ACHN (cell line): ENCODE data around the gene POU3F1.
A peak's percentile ranks its signal among the peaks of the same experiment; 100 is the strongest.

Experiments used
- DNase-seq: peaks from one replicate; pipeline ENCODE4 v3.0.0-alpha.2; 2015
- in situ Hi-C: cut with HindIII; loops from 2 replicates; pipeline ENCODE4 v1.10.0; 2017; ENCODE audit warnings: low sequenced_read_pairs, low pct_ligation_motif_present, low pct_unique_long_range_greater_than_20kb

POU3F1 gene

DNA sequence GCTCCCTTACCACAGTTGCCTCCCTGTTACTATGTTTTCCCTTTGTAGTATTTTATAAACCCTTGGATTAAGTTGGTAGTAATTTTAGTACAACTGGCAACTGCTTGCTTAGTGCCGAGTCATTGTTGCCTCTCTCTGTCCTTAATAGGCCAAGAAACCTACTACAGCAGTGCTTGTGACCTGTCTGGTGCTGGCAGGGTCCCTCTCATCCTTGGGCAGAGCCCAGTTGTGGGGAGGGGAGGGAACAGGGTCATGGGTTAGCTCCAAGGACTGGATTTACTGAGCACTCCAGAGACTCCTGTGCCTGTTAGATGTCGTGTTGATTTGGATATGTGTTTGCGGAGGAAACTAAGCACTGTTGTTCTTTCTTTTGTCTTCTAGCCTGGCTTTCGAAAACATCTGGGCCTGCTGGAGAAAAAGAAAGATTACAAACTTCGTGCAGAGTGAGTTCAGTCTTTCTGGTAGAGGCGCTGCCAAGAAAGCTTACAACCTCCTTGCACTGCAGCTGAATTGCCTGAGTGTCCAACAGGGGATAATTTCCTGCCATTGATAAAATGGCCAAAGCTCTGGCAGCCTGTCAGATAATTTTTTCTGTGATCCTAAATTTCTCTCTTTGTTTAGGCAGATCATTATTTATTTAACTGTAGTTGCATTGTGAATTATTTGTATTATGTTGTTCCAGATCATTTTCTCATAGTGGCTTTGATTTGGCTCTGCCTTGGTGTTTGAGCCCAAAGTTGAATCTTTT is 30.4 kb downstream of the POU3F1 start:
- no peak for DNase-seq
- in situ Hi-C loops, result no loop called here

- no peak for DNase-seq
- in situ Hi-C loops, result no loop called here
Observed at GRCh38 chr1:38014724-38015424, 31.7 kb downstream of the POU3F1 start.

DNA sequence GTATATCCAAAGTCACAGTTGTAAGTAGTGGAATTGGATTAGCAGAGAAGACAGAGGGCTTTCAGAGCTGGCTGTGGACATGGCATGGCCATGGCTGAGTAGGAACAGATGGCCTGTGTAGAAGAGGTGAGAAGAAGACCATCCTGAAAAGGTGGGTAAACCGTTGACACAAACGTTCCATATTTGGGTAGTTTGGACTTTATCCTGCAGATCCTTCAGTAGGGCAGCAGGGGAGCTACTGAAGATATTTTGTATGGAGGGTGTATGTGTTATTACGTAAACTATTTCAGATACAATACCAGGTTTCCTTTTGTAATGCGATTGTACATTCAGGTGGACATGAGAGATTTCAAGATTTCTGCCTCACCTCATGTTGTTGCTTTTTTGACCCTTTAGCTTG is 32.4 kb downstream of the POU3F1 start:
- in situ Hi-C loops, result no loop called here
- no peak for DNase-seq

DNA sequence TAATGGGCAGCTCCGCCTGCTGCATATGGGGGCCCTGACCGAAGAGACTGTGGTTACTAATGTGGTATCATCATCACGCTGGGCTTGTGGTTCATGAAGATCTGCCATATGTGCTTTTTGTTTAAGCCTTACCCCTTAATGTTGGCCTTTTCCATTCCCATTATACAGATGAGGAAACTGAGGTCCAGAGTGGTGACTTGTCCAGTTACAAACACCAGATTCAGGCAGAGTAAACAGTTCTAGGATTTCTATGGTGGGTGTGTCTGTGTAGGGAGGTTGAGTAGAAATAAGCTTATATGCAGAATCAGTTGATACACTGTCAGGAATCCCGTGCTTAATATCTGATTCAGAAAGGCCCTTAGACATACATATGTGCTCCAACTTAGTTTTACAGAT is 33.4 kb downstream of the POU3F1 start:
- no peak for DNase-seq
- in situ Hi-C loops, result no loop called here

- peak; percentile 99 for DNase-seq
- in situ Hi-C loops, result no loop called here
Observed at GRCh38 chr1:38012363-38013226, 34.0 kb downstream of the POU3F1 start, which contains the start of gene UTP11. Gene UTP11, plus strand, starts transcription at chr1:38012734. Its CDS starts 69 bp downstream, at chr1:38012803.

DNA sequence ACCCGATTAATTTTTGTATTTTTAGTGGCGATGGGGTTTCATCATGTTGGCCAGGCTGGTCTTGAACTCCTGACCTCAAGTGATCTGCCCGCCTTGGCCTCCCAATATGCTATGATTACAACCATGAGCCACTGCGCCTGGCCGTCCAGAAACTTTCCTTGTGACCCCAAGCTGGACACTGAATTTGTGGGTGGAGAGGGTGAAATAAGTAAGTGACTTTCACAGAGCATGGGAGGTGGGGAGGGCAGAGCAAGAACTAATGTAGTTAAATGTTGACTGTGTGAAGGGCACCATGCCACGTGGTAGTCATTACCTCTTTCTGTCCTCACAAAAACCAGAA is 36.8 kb downstream of the POU3F1 start:
- DNase-seq, result no peak
- in situ Hi-C loops, result no loop called here

DNA sequence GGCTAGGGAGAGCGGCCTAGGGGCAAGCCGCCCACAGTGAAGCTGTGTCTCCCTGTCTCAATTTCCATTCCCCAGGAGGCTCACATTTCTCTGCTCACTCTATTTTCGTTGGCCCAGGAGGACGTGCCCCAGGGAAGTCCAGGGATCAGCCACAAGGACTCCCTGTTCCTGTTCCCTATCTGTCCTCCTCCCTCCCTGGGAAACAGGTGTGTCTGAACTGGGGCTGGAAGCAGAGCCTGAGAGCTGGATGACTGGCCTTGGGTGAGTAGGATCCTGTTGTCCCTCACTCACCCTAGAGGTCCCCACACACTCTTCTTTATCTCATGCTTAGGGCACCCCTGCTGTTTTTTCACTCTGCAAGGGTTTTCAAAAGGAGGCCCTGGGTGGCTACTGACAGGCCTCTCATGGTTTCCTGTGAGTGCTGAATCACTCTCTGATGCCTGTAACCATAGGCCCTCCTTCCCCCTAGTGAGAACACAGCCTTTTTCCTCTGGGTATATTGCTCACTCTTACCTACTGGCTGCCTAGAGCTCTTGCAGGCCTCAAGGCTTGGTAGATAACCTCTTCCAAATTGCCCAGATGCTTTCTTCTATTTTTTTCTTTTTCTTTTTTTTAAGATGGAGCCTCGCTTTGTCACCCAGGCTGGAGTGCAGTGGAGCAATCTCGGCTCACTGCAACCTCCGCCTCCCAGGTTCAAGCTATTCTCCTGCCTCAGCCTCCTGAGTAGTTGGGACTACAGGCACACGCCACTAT is 37.3 kb downstream of the POU3F1 start:
- in situ Hi-C loops, result no loop called here
- DNase-seq, result no peak

- in situ Hi-C loops, result no loop called here
- DNase-seq, result no peak
Observed at GRCh38 chr1:38006008-38006828, 40.4 kb downstream of the POU3F1 start.

GRCh38 chr1:38005195-38006007 is 41.2 kb downstream of the POU3F1 start, which contains the start of gene FHL3:
Gene FHL3, minus strand, starts transcription at chr1:38005514. Its CDS starts 6,102 bp downstream, at chr1:37999412.
- in situ Hi-C loops, result no loop called here
- peak; percentile 60 for DNase-seq

DNA sequence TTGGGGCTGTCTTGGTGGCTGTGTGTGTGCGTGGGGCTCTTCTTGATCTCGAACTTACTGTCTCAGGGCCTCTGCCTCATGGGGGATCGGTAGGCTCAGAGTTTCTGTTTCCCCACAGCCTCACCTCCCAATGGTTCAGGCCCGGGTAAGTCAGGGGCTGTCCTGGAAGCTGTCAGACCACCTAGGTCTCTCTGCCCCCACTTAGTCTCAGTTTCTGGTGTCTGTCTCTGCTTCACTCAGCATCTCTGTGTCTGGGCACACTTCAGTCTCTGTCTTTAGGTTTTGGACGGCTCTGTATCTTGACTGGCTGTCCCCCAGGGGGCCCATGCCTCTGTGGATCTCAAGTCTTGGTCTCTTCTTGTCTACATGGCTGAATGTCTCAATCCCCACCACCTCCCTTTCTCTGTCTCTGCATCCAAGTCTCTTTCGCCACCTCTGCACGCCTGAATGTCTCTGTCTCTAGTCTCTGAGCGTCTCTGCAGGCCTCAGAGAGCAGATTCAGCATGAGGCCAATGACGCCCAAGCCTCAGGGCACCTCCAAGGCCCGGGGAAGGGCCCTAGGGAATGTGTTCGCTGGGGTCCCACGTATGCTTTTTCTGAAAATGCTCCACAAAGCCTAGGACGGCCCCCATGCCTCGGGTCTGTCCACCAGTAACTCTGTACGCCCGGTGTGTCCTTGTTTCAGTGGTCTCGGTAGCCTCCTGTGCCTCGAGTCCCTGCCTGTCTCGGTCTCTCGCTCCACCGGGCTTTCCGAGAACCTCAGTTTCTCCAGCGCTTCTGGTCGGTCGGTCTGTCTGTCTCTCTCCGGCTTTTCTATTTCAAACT is 42.1 kb downstream of the POU3F1 start:
- DNase-seq, result no peak
- in situ Hi-C loops, result no loop called here

DNA sequence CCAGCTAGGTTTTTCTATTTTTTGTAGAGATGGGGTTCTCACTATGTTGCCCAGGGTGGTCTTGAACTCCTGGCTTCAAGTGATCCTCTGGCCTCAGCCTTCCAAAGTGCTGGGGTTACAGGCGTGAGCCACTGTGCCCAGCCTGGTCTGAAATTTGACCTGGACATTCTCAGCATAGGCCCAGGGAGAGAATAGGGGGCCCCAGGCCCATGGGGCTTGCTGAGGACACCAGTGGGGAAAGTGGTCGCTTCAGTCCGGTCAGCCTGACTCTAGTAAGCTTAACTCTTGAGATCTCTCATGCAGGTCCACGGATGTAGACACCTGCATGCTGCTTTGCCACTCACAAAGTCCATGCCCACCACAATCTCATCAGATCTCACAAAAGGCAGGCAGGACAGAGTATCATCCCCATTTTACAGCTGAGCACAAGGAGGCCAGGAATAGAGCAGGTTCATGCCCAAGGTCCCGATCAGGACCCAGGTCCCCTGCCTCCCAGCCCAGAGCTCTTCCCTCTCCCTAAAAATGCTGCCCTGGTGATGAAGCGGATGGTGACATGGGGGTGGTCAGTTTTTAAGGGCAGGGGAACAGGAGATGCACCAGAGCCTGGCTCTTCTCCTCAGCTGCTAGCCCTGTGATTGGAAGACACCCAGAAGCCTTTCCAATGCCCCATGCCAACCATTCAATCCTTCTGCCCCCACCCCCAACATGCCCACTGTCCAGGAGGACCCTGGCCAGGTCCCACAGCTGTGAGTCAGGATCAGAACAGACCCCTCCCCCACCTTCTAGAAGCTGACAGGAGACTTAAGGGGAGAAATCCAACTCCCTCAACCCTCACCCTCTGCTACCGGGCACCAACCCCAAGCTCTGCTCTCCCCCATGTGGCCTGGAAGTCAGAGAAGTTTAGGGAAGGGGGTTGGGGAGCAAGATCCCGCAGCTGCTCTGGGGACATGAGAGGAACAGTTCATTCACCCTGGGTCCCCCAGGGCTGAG is 43.0 kb downstream of the POU3F1 start:
- no peak for DNase-seq
- in situ Hi-C loops, result no loop called here

GRCh38 chr1:38000529-38001455 is 45.8 kb downstream of the POU3F1 start:
- DNase-seq, result peak; percentile 51
- in situ Hi-C loops, result no loop called here

DNA sequence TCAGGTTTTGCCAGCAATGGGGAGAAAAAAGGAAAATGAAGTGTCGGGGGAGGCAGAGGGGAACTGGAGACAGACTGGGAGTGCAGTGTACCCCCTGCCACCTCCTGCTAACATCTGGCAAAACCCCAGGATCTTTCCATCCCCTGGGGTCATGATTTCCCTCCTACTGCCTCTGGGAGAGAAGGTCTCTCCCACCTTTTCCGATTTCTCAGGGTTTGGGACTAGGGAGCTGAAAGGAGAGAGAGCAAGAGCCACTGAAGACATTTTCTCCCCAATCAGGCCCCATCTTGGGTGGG is 46.4 kb downstream of the POU3F1 start:
- no peak for DNase-seq
- in situ Hi-C loops, result no loop called here

GRCh38 chr1:37999430-38000232 is 47.0 kb downstream of the POU3F1 start:
- in situ Hi-C loops, result no loop called here
- DNase-seq, result peak; percentile 54
